GM12865 (cell line): Measurements from ENCODE around the gene DTX3L.
"Not testable (repeated sequence)": the region's sequence is repeated elsewhere in the genome, so short reads cannot be mapped to it uniquely, and the experiment has no call there.

ENCODE experiments used
- DNase-seq: peaks from one replicate; pipeline ENCODE4 v3.0.0; 2010; ENCODE audit warnings: low read depth
- H3K4me3 ChIP-seq: 2 replicates; pipeline ENCODE4 v1.5.1; 2011; ENCODE audit warnings: mild to moderate bottlenecking, low read depth, low read length, control low read depth
- TF ChIP-seq, protein P1 (sequence below): IDR thresholded peaks from 2 replicates; pipeline ENCODE4 v1.5.1; 2011; ENCODE audit warnings: low read length, control low read depth, low read depth, inconsistent platforms; ENCODE audit not compliant: insufficient read depth; ENCODE audit errors: missing control alignments

Gene DTX3L

DNA sequence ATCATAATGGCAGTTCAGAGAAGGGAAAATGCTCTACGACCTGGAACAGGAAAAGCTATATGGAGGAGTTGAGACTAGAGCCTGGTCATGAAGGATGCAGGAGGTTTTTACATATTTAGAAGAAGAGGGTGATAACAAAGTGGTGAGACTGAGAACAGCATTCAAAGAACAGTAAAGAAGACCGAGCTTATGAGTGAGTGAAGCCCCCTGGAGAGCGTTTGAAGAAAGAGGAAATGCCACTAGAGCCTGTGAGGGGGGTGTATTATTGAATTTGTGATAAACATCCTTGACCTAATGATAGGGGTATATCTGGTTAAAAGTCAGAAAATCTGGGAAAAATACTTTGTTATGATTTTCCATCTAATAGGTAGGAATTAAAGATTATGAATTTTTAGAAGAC, 4.2 kb upstream of the DTX3L start:
- H3K4me3 ChIP-seq = no peak overlapping the region
- TF ChIP-seq, protein P1, sequence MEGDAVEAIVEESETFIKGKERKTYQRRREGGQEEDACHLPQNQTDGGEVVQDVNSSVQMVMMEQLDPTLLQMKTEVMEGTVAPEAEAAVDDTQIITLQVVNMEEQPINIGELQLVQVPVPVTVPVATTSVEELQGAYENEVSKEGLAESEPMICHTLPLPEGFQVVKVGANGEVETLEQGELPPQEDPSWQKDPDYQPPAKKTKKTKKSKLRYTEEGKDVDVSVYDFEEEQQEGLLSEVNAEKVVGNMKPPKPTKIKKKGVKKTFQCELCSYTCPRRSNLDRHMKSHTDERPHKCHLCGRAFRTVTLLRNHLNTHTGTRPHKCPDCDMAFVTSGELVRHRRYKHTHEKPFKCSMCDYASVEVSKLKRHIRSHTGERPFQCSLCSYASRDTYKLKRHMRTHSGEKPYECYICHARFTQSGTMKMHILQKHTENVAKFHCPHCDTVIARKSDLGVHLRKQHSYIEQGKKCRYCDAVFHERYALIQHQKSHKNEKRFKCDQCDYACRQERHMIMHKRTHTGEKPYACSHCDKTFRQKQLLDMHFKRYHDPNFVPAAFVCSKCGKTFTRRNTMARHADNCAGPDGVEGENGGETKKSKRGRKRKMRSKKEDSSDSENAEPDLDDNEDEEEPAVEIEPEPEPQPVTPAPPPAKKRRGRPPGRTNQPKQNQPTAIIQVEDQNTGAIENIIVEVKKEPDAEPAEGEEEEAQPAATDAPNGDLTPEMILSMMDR = no peak

DNA sequence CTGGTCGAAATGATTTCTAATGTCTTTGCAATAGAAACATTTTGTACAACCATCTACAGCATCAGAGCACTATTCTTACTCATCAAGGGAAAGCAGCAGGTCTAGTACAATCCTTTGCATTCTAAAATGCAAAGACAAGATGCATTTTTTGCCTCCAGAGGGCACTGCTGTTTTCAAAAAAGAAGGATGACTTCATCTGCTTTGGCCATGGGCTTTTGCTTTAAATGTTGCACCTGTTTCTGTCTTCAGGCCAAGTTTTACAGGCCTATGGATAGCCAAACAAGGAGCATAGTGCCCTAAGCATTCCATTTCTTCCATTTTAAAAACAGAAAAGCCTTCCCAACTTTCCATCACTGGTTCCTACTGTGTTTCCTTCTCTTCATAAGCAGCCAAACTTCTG, 3.5 kb upstream of the DTX3L start:
- TF ChIP-seq, protein P1 = peak; percentile 58
- no peak overlapping the region for H3K4me3 ChIP-seq
- DNase-seq = peak; percentile 85

More for the DNA sequence above, 4.2 kb upstream of the DTX3L start:
- DNase-seq = no peak

DNA sequence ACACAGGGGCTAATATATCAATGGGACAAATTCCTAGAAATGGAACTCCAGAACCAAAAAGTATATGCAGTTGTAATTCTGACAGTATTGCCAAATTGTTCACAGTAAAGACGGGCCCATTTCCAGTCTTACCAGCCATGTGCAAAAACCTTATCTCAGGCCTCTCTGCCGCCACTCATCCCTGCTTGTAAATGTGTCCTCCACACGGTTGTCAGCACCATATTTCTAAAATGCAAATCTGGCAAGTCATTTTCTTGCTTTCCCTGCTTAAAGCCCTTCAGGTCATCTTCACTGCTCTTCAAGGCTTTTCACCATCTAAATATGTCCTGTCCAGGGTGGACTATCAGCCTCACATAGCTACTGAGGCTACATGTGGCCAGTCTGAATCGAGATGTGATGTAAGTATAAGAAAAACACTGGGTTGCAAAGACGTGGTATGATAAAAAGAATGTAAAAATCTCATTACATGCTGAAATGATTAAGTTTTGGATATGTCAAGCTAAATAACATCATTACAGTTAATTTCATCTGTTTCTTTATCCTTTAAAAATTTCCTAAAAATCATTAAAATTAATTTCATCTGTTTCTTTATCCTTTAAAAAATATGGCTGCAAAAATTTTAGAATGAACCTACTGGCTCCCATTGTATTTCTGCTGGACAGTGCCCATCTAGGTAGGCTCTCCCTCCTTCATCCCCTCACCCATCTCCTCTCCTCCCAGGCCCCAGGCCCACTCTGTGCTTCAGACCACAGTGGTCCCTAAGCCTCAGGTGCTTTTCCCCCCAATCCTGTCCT, 1.0 kb upstream of the DTX3L start:
- H3K4me3 ChIP-seq = peak overlapping the region; percentile 85
- DNase-seq = no peak
- TF ChIP-seq, protein P1 = no peak

DNA sequence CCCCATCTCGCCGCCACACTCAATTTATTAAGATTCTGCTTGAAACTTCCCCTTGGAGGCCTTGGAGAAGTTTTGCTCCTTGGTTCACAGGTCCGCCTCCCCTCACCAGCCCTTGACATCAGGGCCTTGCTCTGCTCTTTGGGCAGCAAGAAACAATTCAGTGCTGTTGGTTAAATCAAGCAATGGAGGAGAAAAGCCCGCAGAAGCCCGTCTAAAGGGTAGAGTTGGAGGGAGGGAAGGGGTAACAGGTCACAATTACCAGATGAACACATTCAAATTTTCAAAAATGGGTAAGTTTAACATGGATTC, 467 bp upstream of the DTX3L start:
- DNase-seq = peak; percentile 33
- peak overlapping the region; percentile 85 for H3K4me3 ChIP-seq
- TF ChIP-seq, protein P1 = no peak

DNA sequence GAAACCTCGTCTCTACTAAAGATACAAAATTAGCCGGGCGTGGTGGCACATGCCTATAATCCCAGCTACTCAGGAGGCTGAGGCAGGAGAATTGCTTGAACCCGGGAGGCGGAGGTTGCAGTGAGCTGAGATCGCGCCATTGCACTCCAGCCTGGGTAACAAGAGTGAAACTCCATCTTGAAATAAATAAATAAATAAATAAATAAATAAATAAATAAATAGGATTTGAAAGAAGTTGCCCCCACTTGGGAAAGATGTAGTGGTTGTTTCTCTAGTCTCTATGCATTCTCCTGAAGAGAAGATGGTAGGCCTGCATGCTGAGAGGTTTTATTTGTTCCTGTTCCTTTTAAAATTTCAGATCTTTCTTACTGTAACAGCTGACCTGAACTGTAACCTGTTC, 4.0 kb downstream of the DTX3L start:
- H3K4me3 ChIP-seq, DNase-seq: not testable (repeated sequence)

DNA sequence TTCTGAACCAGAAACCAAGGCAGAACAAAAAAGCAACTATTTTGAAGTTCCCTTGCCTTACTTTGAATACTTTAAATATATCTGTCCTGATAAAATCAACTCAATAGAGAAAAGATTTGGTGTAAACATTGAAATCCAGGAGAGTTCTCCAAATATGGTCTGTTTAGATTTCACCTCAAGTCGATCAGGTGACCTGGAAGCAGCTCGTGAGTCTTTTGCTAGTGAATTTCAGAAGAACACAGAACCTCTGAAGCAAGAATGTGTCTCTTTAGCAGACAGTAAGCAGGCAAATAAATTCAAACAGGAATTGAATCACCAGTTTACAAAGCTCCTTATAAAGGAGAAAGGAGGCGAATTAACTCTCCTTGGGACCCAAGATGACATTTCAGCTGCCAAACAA, 4.6 kb downstream of the DTX3L start:
- TF ChIP-seq, protein P1 = no peak
- DNase-seq = no peak
- H3K4me3 ChIP-seq = no peak overlapping the region

DNA sequence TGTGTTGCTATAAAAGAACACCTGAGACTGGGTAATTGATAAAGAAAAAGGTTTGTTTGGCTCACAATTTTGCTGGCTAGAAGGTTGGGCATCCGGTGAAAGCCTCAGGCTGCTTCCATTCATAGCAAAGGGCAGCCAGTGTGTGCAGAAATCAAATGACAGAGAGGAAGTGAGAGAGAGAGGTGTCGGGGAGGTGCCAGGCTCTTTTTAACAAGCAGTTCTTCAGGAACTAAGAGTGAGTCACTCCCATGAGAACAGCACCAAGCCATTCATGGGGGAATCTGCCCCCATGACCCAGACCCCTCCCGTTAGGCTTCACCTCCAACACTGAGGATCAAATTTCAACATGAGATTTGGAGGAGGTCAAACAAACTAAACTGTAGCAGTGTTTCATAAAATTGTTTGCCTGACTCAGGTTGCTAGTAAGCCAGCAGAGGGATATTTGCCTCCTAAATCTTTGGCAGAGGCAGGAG, 8.8 kb downstream of the DTX3L start:
- peak; percentile 79 for DNase-seq
- TF ChIP-seq, protein P1 = no peak
- no peak overlapping the region for H3K4me3 ChIP-seq
